ENCODE data around the gene MOXD1.
"Not testable (repeated sequence)": the region's sequence is repeated elsewhere in the genome, so short reads cannot be mapped to it uniquely, and the experiment has no call there.

DNA sequence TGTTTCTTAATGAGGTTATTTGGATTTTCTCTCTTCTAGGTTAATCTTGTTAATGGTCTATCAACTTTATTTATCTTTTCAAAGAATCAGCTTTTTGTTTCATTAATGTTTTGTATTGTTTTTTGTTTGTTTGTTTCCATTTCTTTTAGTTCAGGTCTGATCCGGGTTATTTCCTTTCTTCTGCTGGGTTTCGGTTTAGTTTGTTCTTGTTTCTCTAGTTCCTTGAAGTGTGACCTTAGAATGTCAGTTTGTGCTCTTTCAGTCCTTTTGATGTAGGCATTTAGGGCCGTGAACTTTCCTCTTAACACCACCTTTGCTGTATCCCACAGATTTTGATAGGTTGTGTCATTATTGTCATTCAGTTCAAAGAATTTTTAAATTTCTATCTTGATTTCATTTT lies 49.3 kb downstream of the MOXD1 start:
- not testable (repeated sequence) for TF ChIP-seq JUN (IDR thresholded peaks at IDR 0.05; ENCODE audit: low read depth, low read length); TAF1 (IDR thresholded peaks at IDR 0.05; ENCODE audit: low read depth, low read length); POLR2AphosphoS5 (IDR thresholded peaks at IDR 0.05; ENCODE audit: low read depth, low read length); EZH2 (IDR thresholded peaks at IDR 0.05; ENCODE audit: low read depth, low read length, severe bottlenecking)
